Measurements from ENCODE around the gene ANKS3.

The ANKS3 gene

DNA sequence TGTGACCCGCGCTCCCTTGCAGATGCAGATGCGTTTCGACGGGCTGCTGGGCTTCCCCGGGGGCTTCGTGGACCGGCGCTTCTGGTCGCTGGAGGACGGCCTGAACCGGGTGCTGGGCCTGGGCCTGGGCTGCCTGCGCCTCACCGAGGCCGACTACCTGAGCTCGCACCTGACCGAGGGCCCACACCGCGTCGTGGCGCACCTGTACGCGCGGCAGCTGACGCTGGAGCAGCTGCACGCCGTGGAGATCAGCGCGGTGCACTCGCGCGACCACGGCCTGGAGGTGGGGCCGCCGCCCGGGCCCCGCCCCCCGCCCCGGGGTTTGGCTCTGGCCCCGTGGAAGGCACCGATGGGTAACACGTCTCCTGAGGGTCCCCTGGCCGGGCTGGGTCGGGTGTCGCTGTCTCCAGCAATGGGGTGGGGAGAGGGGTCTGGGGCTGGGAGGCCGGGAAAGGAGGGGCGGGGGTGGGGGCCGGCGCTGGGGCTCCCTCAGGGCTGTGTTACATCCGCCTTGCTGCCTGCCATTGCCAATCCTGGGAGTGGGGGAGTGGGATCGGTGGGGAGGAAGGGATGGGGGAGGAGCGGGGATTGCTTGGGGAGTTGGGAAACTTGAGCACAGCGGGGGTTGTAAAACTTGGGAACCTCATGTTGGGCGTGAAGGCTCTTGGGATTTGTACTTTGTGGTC, 40.0 kb downstream of the ANKS3 start:
- Histone ChIP-seq H3K36me3 (ENCODE audit: control insufficient read depth, insufficient read depth, low read length) (no peaks in the 10 kb centered on the region), H3K27ac (peak overlapping the region; percentile 56)
- TF ChIP-seq, protein P1, sequence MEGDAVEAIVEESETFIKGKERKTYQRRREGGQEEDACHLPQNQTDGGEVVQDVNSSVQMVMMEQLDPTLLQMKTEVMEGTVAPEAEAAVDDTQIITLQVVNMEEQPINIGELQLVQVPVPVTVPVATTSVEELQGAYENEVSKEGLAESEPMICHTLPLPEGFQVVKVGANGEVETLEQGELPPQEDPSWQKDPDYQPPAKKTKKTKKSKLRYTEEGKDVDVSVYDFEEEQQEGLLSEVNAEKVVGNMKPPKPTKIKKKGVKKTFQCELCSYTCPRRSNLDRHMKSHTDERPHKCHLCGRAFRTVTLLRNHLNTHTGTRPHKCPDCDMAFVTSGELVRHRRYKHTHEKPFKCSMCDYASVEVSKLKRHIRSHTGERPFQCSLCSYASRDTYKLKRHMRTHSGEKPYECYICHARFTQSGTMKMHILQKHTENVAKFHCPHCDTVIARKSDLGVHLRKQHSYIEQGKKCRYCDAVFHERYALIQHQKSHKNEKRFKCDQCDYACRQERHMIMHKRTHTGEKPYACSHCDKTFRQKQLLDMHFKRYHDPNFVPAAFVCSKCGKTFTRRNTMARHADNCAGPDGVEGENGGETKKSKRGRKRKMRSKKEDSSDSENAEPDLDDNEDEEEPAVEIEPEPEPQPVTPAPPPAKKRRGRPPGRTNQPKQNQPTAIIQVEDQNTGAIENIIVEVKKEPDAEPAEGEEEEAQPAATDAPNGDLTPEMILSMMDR (IDR thresholded peaks at IDR 0.05), result no peak

DNA sequence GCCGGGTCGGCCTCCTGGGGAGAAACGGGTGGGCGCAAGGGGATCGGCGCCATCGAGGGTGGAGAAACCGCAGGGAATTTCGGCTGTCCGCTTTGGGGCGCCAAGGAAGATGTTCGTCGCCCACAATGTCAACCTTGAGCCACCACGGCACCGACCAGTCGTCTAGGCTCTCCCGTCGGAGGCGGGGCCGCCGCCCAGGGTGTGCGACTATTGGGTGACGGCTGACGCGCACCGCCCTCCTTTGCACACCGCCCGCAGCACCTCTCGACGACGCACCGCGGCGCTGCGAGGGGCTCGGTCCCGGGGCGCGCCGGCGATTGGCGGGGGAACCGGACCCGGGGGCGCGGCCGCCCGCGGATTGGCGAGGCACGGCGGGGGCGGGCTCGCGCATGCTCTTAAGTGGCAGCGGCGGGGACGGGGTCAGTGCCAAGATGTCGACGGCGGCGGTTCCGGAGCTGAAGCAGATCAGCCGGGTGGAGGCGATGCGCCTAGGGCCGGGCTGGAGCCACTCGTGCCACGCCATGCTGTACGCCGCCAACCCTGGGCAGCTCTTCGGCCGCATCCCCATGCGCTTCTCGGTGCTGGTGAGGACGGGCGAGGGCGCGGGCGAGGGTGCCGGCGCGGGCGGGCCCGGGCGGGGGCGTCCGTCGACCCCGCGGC, 40.6 kb downstream of the ANKS3 start, which contains the start of gene NUDT16L1:
Gene NUDT16L1, plus strand, starts transcription at position 267 of the 660 bp plus-strand sequence. Its CDS starts 165 bp downstream, at position 432.
- H3K4me1 ChIP-seq, result no peaks in the 10 kb centered on the region
- peak within 1 kb of the TSS; percentile 56 for H3K27ac ChIP-seq
- TF ChIP-seq, protein P1 (IDR thresholded peaks at IDR 0.05), result peak; percentile 26

More for the DNA sequence above, 40.0 kb downstream of the ANKS3 start:
- no peak overlapping the region for H3K9ac ChIP-seq
- H2AFZ ChIP-seq, result peak overlapping the region; percentile 78
- no peaks in the 10 kb centered on the region for H3K9me3 ChIP-seq (ENCODE audit: control insufficient read depth, low read length)
- H3K4me1 ChIP-seq, result no peaks in the 10 kb centered on the region
- no peaks in the 10 kb centered on the region for H3K79me2 ChIP-seq
- peak overlapping the region; percentile 87 for H3K4me2 ChIP-seq (ENCODE audit: low read length)
- H3K4me3 ChIP-seq (ENCODE audit: low read depth, low read length), result peak overlapping the region; percentile 74
- H3K27me3 ChIP-seq (ENCODE audit: control insufficient read depth, insufficient read depth, low read length), result no peaks in the 10 kb centered on the region

DNA sequence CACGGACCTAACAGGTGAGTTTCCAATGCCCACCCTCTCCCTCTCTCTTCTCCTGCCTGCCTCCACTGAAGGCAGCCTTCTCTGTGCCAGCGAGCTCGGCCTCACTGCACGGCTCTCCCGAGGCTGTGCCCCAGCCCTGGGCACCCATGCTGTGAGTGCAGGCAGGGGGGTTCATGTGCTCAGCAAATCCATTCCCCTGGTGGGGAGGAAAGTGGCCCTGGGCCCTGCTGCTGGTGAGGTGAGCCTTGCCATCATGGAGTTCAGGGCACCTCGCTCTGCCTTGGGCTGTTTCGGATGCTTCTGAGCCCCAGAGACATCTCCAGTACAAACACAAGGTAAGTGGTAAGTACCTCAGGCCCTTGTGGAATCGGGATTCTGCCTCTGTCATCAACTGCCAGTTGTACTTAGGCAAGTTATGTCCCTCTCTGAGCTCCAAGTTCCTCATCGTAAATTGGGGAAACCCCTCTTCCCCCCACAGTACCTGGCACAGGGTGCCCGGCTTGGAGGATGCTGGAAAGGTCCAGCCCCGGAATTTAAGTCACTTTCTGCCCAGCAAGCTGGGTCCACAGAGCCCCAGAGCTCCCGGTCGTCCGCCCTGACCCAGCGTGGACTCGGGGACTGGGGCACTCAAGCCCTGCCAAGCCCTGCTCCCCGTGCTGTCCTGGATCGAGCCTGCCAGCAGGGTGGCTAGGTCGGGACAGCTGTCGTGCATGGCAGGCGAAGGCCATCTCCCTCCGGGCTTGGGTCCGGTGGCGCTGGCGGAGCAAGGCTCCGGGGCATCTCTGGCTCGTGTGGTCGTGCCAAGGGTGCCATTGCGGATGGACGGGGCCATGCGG, 41.4 kb downstream of the ANKS3 start:
- Histone ChIP-seq H3K79me2 (no peaks in the 10 kb centered on the region), H3K27ac (no peak overlapping the region), H2AFZ (peak overlapping the region; percentile 68), H3K9me3 (ENCODE audit: control insufficient read depth, low read length) (no peaks in the 10 kb centered on the region), H3K27me3 (ENCODE audit: control insufficient read depth, insufficient read depth, low read length) (no peaks in the 10 kb centered on the region), H3K4me3 (ENCODE audit: low read depth, low read length) (peak overlapping the region; percentile 63), H3K4me1 (no peaks in the 10 kb centered on the region), H3K36me3 (ENCODE audit: control insufficient read depth, insufficient read depth, low read length) (no peaks in the 10 kb centered on the region), H3K4me2 (ENCODE audit: low read length) (peak overlapping the region; percentile 84), H3K9ac (no peak overlapping the region)
- TF ChIP-seq, protein P1 (IDR thresholded peaks at IDR 0.05), result no peak

More for the DNA sequence above, 40.6 kb downstream of the ANKS3 start, which contains the start of gene NUDT16L1:
- no peaks in the 10 kb centered on the region for H3K79me2 ChIP-seq
- H3K9ac ChIP-seq, result no peak within 1 kb of the TSS
- peak within 1 kb of the TSS; percentile 74 for H3K4me3 ChIP-seq (ENCODE audit: low read depth, low read length)
- no peaks in the 10 kb centered on the region for H3K9me3 ChIP-seq (ENCODE audit: control insufficient read depth, low read length)
- no peaks in the 10 kb centered on the region for H3K36me3 ChIP-seq (ENCODE audit: control insufficient read depth, insufficient read depth, low read length)
- H3K4me2 ChIP-seq (ENCODE audit: low read length), result peak within 1 kb of the TSS; percentile 87
- H2AFZ ChIP-seq, result peak within 1 kb of the TSS; percentile 78
- H3K27me3 ChIP-seq (ENCODE audit: control insufficient read depth, insufficient read depth, low read length), result no peaks in the 10 kb centered on the region

DNA sequence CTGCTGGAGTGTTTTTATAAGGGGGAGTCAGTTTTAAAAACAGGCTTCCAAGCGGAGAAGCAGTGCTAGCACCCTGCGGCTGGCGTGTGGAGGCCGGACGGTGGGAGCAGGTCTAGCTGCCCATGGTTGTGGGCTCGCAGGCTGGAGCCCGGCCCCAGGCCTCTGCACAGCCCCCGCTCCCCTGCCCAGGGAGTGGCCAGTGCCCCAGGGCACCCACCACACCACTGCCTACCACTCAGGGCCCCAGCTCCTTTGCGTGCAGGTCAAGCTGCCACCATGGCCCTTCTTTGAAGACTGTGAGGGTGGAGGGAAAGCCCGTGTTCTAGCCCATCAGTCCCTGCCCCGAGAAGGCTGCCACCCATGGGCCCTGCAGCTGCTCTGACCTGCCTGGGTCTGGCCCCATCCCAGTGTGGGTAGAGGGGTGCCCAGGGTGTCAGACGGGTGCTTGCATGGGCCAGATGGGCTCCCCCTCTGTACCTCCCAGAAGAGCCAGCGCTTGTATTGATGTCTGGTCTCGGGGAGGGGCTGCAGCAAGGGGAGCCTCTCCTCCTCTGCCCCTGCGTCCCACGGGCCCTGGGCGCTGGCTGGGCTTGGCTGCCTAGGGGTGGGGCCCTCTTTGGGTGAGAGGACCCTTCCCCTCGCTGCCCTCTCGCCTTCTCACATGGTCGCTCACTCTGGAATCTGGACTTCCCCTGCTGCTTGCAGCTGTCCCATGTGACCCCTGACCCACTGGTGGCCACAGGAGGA, 42.2 kb downstream of the ANKS3 start:
- Histone ChIP-seq H3K36me3 (ENCODE audit: control insufficient read depth, insufficient read depth, low read length) (no peaks in the 10 kb centered on the region), H3K9me3 (ENCODE audit: control insufficient read depth, low read length) (no peaks in the 10 kb centered on the region), H3K4me3 (ENCODE audit: low read depth, low read length) (no peak overlapping the region), H2AFZ (no peak overlapping the region), H3K4me1 (no peaks in the 10 kb centered on the region), H3K27ac (no peak overlapping the region), H3K27me3 (ENCODE audit: control insufficient read depth, insufficient read depth, low read length) (no peaks in the 10 kb centered on the region), H3K4me2 (ENCODE audit: low read length) (no peak overlapping the region), H3K9ac (no peak overlapping the region), H3K79me2 (no peaks in the 10 kb centered on the region)
- TF ChIP-seq, protein P1 (IDR thresholded peaks at IDR 0.05), result no peak

All from parathyroid adenoma (tissue), 2 donors.